NCI-H82 (cell line): ENCODE measurements around the gene CUL9.

Experiments used
- DNase-seq: peaks from one replicate; lab custom pipeline; 2025; lab: John Stamatoyannopoulos, UW

CUL9 gene

DNA sequence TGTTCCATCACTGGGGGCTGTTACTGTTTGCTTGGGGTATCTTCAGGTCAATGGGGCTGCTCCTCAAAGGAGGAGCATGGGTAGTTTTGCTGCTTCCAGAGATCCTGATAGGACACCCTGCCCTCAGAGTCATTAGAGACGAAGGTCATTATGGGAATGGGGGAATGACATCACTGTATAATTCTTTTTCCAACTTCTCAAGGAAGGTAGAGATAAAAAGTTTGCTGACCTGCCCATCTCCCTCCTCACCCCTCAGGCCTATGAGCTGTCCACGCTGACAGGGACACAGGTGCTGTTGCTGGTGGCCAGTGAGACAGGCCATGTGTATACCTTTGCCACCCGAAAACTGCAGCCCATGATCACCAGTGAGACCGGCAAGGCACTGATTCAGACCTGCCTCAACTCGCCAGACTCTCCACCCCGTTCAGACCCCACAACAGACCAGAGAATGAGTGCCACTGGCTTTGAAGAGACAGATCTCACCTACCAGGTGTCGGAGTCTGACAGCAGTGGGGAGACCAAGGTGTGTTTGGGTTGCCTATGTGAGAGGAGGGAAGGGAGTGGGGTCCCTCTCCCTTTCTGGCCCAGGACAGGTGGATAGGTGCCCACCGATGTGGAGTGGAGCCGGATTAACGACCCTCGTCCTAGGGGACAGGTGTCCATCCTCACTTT, 8.3 kb upstream of the CUL9 start:
- no peak for DNase-seq

DNA sequence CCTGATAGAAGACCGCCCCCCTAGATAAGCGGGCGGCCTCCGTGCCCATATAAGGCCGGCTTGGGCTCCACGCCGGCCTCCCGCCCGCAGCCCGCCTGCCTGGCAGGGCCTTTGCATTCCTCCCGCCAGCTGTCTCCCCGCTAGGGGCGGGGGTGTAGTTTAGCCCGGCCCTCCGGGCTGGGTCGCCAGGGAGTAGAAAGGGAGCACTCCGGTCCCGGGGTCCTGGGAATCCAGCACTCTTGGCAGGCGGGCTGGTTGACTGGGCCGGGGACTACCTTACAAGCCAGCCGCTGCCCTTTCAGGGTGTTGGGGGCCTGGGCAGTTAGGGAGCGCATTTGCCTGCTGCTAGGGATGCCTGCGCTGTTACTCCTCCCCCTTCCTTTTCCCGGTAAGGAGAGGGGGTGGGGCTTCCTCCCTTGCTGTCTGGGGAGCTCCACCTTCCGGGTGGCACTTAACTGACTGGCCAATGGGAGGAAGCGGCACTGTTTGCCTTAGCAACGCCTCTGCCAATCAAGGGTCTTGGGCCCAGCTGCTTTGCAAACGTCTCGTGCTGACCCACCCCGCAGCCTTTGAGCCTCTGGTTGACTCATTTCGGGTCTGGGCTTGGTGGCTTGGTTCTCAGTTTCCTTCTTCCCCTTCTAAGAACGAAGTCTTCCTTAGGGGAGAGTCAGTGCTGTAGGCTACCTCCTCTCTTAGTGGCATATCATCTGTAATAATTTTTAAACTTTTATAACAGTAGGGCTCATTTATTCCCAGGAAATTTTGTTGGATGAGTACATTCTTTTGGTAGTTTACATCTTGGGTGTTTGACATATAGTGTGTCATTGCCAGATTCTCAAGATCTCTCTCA, 7.5 kb upstream of the CUL9 start:
- peak; percentile 99 for DNase-seq

DNA sequence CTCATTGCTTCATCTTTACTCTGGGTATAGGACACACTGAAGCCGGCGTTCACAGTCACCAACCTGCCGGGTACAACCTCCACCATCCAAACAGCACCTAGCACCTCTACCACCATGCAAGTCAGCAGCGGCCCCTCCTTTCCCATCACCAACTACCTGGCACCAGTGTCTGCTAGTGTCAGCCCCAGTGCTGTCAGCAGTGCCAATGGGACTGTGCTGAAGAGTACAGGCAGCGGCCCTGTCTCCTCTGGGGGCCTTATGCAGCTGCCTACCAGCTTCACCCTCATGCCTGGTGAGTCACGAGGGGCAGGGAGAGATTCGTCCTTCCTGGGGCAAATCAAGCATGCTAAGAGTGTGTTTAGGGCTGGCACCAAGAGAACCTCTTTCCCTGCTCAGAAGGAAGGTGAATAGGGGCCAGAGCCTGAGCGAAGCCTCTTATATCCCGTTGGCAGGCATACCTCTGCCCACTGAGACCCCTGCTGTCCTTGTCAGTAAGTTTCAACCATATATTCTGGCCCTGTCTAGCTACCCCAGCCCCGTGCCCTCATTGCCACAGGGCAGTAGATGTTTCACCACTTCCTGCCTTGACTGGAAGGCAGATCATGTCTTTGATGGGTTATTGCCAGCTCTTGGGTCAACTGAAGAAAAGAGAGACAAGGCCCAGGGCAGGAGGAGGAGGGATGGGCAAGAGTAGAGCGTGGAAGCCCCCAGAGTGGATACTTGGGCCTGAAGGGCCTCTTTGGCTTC, 6.1 kb upstream of the CUL9 start:
- DNase-seq: no peak

DNA sequence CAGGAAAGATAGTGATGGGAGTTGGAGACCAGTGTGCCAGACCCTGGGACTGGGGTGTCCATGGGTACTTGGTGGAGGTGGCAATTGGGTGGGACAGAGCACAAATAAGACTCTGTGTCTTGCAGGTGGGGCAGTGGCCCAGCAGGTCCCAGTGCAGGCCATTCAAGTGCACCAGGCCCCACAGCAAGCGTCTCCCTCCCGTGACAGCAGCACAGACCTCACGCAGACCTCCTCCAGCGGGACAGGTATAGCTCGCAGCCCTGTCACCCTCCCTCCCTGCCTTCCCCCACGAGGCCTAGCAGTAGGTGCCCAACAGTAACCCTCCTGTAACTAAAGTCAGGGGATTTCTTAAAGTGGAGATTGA, 5.6 kb upstream of the CUL9 start:
- DNase-seq: no peak

DNA sequence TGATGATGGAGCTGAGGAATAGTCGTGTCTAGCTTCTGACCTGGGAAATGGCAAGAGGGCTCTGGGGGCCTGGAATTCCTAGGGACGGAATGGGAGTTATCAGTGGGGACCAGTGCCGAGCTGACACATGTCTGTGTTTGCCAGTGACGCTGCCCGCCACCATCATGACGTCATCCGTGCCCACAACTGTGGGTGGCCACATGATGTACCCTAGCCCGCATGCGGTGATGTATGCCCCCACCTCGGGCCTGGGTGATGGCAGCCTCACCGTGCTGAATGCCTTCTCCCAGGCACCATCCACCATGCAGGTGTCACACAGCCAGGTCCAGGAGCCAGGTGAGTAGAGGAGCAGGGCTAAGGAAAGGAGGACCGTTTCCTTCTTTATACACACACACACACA, 3.8 kb upstream of the CUL9 start:
- no peak for DNase-seq

DNA sequence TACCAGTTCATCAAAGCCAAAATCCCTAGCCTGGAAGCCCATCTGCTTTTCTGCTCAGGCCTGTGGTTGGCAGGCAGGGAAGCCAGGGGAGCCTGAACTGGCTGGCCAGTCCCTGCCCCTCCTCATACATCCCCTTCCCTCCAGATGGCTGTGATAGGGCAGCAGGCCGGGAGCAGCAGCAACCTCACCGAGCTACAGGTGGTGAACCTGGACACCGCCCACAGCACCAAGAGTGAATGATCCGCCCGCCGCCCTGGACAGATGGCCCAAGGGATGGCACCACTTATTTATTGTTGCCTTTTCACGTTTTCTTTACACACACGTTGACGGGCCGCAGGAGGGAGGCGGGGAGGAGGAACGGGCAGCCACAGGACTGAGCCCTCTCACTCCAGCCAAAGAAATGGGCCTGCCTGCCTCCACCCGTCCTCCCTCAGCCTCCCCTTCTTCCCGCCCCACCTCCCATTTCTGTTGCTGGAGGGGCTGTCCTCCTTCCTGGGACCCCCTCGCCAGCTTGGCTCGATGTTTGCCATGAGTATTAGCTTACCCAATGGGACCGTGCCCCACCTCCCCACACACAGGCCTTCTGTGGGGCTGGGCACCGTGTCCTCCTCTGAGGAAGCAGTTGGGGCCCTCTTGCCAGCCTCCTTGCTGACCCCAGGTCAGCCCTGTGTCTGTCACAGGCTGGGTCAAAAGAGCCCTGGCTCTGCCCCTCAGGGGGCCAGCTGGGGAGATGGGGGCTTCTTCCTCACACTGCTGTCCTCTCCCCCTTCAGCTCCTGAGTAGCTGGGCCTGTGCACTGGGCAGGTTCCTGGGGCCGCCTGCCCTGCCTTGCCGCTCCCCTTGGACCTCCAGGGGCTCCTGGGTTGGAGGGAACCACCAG, 2.8 kb upstream of the CUL9 start:
- DNase-seq: no peak

DNA sequence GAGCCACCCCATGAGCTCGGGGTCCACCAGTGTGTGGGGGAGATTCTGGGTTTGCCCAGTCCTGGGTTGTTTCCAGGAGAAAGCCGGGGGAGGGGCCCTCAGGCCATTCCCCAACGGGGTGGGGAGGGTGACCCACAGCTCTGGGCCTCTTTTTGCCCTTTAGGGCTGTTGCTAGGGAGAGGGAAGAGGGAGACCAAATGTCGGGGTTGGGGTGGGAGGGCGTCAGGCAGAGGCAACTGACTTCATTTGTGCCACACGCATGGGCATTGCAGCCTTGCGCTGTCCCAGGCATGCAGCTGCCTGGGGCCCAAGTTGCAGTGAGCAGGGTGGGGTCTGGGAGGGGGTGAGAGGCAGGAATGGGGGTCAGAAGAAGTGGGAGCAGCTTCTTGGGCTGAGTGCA, 1.9 kb upstream of the CUL9 start:
- DNase-seq: no peak

DNA sequence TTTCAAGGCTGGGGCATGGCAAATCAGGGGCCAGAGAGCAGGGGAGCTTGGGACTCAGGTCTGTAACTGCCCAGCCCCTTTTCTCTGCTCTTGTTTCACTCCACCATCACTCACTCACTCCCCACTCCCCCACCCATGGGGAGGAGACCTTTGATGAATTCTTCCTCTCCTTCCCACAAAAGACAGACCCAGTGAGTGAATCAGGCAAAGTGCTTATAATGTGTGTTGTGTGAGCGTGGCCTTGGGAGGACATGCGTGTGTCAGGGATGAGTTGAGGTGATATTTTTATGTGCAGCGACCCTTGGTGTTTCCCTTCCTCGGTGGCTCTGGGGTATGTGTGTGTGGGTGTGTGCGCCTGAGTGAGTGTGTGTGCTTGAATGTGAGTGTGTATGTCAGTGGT, 1.0 kb upstream of the CUL9 start:
- peak; percentile 29 for DNase-seq

DNA sequence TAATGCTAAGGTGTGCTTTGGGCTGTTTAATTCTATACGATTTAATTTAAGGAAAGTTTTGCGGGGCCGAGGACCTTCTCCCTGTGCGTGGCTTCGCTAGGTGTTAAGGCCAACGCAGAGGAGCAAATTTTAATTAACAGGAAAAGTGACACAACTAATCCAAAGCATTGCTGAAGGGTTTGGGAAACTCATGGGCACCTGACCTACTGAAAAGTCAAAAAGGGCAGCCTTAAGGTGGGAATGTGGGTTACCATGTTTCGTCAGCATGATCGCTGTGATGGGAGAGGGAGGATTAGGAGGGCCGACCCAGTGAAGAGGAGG, 415 bp upstream of the CUL9 start:
- no peak for DNase-seq

DNA sequence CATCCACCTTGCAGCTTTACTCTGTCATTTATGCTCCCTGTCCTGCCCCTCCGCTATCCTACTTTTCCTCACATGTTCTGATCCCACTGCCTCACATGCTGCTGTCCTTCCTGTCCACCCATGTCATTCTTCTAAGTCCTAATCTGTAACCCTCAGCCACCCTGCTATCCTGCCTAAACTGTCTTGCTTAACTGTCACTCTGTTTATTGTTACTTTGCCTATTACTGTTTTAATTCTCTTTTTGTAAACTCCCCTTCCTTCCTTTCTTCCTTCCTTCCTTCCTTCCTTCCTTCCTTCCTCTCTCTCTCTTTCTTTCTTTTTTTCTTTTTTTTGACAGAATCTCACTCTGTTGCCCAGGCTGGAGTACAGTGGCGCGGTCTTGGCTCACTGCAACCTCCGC, 1.4 kb downstream of the CUL9 start:
- DNase-seq: no peak

DNA sequence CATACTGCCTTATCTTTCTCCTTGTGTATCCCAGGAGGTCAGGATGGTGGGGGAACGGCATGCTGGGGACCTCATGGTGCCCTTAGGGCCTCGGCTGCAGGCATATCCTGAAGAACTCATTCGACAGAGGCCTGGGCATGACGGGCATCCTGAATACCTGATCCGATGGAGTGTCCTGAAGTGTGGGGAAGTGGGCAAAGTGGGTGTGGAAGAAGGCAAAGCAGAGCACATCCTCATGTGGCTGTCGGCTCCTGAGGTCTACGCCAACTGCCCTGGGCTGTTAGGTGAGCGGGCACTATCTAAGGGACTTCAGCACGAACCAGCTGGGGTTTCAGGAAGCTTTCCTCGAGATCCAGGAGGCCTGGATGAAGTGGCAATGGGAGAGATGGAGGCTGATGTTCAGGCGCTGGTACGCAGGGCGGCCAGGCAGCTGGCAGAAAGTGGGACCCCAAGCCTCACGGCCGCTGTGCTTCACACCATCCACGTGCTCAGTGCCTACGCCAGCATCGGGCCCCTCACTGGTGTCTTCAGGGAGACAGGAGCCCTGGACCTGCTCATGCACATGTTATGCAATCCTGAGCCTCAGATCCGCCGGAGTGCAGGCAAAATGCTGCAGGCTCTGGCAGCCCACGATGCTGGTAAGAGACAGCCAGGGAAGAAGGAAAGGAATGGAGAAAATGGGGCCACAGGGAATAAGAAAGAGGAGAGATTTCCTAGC, 2.4 kb downstream of the CUL9 start:
- no peak for DNase-seq

DNA sequence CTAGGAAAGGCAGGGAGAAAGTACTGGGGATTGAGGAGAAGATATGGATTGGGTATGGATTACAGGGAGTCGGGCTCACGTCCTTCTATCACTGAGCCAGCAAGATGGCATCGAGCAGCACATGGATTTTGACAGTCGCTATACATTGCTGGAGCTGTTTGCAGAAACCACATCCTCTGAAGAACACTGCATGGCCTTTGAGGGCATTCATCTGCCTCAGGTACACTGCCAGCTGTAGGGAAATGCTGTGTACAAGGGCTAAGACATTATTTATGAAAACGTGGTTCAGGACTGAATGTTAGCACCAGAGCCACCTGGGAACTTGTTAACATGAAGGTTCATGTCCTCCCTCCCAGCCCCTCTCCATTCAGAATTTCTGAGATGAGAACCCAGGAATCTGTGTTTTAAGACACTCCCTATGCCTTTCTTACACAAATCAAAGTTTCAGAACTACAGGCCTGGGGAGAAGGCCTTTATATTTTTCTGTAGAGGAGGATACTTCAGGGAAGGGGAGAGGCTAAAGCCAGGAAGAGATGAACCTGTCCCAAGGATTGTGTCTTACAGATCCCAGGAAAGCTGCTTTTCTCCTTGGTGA, 3.5 kb downstream of the CUL9 start:
- DNase-seq: no peak

DNA sequence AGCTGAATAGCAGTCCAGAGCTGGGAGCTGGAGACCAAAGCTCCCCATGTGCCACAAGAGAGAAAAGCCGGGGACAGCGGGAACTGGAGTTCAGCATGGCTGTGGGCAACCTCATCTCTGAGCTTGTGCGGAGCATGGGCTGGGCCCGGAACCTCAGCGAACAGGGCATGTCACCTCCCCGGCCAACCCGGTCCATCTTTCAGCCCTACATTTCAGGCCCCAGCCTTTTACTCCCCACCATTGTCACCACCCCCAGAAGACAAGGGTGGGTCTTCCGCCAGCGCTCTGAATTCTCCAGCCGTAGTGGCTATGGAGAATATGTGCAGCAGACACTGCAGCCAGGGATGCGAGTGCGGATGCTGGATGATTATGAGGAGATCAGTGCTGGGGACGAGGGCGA, 4.0 kb downstream of the CUL9 start:
- no peak for DNase-seq

DNA sequence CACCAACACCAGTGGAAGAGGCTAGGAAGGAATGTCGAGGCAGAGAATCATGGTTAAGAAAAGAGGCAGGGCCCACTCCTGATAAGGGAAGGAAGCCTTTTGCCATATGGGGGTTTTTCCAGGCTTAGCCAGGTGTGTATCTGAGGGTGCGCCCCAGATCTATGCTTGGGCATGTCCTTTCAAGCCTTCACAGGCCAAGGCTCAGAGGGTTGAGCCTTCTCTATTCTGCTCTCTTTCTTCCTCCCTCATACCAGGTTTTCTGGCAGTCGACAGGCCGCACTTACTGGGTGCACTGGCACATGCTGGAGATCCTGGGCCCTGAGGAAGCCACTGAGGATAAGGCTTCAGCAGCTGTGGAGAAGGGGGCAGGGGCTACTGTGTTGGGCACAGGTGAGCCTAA, 4.7 kb downstream of the CUL9 start:
- DNase-seq: no peak

DNA sequence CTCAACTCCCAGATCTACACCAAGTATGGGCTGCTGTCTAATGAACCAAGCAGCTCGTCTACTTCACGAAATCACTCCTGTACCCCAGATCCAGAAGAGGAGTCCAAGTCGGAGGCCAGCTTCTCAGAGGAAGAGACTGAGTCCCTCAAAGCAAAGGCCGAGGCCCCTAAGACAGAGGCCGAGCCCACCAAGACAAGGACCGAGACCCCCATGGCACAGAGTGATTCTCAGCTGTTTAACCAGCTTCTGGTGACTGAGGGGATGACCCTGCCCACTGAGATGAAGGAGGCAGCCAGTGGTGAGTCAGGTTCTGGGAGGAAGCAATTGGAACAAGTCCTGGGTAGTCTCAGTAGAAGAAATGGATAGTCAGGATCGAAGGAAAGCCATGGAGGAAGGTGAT, 5.8 kb downstream of the CUL9 start:
- DNase-seq: no peak

DNA sequence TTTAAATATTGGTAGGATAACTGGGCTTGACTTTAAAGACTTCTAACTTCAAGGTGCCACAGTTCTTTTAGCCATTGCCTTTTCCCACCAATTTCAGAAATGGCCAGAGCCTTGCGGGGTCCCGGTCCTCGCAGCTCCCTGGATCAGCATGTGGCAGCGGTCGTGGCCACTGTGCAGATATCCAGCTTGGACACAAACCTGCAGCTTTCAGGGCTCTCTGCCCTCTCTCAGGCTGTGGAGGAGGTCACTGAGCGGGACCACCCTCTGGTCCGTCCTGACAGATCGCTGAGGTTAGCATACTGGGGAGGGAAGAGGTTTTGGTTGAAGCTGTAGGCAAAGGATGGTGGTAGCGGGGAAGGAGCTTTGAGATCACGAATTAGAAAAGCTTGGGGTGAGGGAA, 6.4 kb downstream of the CUL9 start:
- DNase-seq: no peak

DNA sequence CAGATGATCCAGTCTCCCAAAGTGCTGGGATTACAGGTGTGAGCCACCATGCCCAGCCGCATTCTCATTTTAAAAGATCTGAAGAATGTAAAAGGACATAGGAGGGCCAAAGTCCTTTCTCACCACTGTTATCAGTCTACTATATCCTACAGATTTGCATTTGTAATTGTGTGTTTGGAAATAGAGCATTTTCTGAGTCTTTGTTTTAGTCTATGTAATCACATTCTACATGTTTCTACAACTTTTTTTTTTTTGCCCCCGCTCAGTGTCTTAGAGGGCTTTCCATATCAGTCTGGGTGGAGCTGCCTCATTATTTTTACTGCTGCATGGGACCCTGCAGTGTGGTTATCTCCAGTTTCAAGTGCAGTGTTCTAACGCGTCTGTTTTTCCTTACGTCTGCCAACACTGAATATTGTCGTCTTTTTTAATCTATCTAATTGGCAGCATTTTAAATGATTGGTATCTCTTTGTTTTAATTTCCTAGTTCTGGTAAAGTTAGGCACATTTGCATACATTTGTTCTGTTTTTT, 7.8 kb downstream of the CUL9 start:
- no peak for DNase-seq

DNA sequence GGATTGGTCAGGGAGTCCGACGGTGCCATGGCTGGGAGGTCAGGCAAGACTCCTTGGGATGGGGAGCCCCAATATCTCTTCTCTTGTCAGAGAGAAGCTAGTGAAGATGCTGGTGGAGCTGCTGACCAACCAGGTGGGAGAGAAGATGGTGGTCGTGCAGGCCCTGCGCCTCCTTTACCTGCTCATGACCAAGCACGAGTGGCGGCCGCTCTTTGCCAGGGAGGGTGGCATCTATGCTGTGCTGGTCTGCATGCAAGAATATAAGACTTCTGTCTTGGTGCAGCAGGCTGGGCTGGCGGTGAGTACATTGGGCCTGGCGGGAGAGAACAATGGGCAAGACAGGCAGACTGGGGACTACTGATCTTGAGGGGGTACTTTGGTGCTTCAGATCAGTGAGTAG, 10.9 kb downstream of the CUL9 start:
- DNase-seq: no peak

DNA sequence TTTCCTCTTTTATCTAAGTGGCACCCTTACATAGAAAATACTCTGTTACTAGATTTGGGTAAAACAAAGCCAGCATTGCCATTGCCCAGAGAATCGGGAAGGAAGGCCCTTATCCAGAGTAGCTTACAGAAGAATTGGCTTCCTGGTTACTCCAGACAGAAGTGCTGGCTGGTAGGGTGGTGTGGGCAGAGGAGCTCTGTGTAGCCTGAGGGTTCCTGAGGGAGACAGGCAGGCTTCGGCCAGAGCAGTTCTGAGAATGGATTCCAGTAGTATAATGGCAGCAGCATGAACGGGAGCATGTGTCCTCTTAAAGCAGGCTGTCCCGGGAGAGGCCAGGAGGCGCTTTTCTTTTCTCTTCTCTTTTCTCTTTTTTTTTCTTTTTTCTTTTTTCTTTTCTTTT, 11.9 kb downstream of the CUL9 start:
- no peak for DNase-seq

DNA sequence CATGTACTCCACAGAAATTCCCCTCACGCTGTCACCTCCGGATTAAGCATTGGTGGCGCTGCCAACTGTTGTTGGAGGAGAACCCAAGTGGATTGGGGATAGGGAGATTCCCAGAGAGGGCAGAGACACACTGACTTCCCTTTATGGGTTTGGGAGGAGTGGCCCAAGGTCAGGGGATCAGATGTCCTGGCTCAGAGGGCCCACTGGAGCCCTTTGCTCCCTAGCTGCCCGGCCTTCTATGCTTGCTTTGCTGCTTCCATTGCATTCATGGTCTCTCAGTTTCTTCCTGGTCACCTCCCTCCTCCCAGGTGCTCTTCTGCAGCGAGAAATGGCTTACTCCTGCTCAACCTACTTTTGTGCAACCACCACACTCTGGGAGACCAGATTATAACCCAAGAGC, 14.3 kb downstream of the CUL9 start:
- no peak for DNase-seq

DNA sequence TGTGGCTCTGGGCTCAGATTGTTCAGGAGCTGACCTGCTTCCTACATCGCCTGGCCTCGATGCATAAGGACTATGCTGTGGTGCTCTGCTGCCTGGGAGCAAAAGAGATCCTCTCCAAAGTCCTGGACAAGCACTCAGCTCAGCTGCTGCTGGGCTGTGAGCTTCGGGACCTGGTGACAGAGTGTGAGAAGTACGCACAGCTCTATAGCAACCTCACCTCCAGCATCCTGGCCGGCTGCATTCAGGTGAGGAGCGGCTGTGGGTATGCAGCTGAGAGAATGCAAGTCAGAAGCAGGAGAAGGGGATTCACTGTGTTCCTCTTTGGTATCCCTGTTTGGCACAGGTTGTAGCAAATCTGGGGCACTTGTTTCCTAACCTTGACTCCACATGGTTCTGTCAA, 17.9 kb downstream of the CUL9 start:
- DNase-seq: no peak
